CD4-positive, alpha-beta memory T cell (primary cell): Measurements from ENCODE around the gene LYRM4. TPM values are rescaled to one million over a fixed set of nuclear protein-coding genes. Genes with fewer than 3 reads are reported as not detected.

ENCODE experiments used
- CTCF ChIA-PET: fragments of 350-600 bp; sonication (Branson Sonifier 250); formaldehyde crosslinking; loops from one replicate; lab custom pipeline; 2021; ENCODE audit warnings: inconsistent platforms; ENCODE audit not compliant: partially characterized antibody; lab: Charles Lee
- POLR2A ChIA-PET: fragments of 350-600 bp; sonication (Branson Sonifier 250); formaldehyde crosslinking; loops from one replicate; lab custom pipeline; 2021; ENCODE audit not compliant: partially characterized antibody; lab: Charles Lee
- DNase-seq, 5 donors: peaks; one replicate each; pipeline versions ENCODE4 v3.0.0 to v3.0.0-alpha.2; 2020 to 2022; ENCODE audit warnings: mixed read lengths in 1 of 5
- H3K27ac ChIP-seq: one replicate; pipeline ENCODE4 v1.7.0; 2013; ENCODE audit warnings: low read depth, low read length
- H3K27me3 ChIP-seq: 2 replicates; pipeline ENCODE4 v1.7.0; 2013; ENCODE audit warnings: mild to moderate bottlenecking, low read length, moderate library complexity; ENCODE audit not compliant: insufficient read depth
- H3K36me3 ChIP-seq: 2 replicates; pipeline ENCODE4 v1.7.0; 2013; ENCODE audit warnings: mild to moderate bottlenecking, low read length, moderate library complexity; ENCODE audit not compliant: insufficient read depth
- H3K4me1 ChIP-seq: 2 replicates; pipeline ENCODE4 v1.7.0; 2013; ENCODE audit warnings: mild to moderate bottlenecking, low read length, moderate library complexity; ENCODE audit not compliant: insufficient read depth
- H3K4me3 ChIP-seq, 2 donors: one replicate each; pipeline ENCODE4 v1.7.0; 2013; ENCODE audit warnings: low read length in 2 of 2, mild to moderate bottlenecking in 1 of 2
- H3K9me3 ChIP-seq, 2 donors: one replicate each; pipeline ENCODE4 v1.7.0; 2013; ENCODE audit warnings: low read length in 2 of 2, control low read depth in 1 of 2; ENCODE audit not compliant: control insufficient read depth in 1 of 2
- H3K27ac Mint-ChIP-seq, 7 donors: one replicate each; pipeline ENCODE4 v1.8.0; 2020 to 2021; ENCODE audit warnings: mixed read lengths in 7 of 7, mild to moderate bottlenecking in 6 of 7, inconsistent platforms in 3 of 7, moderate library complexity in 3 of 7
- H3K27me3 Mint-ChIP-seq, 2 donors: one replicate each; pipeline ENCODE4 v1.8.0; 2020 to 2021; ENCODE audit warnings: mixed read lengths in 2 of 2
- H3K36me3 Mint-ChIP-seq, 2 donors: one replicate each; pipeline ENCODE4 v1.8.0; 2020 to 2021; ENCODE audit warnings: mixed read lengths in 2 of 2, inconsistent platforms in 1 of 2, mild to moderate bottlenecking in 1 of 2
- H3K4me1 Mint-ChIP-seq, 4 donors: one replicate each; pipeline ENCODE4 v1.8.0; 2020 to 2021; ENCODE audit warnings: mixed read lengths in 4 of 4, mild to moderate bottlenecking in 1 of 4
- H3K4me3 Mint-ChIP-seq, 8 donors: one replicate each; pipeline ENCODE4 v1.8.0; 2020 to 2021; ENCODE audit warnings: mixed read lengths in 8 of 8, mild to moderate bottlenecking in 7 of 8, moderate library complexity in 6 of 8, inconsistent platforms in 3 of 8
- H3K9me3 Mint-ChIP-seq, 8 donors: one replicate each; pipeline ENCODE4 v1.8.0; 2020 to 2021; ENCODE audit warnings: mixed read lengths in 8 of 8, mild to moderate bottlenecking in 5 of 8, inconsistent platforms in 3 of 8, moderate library complexity in 1 of 8
- intact Hi-C: fragments of 100-400 bp; cut with micrococcal nuclease; formaldehyde crosslinking; loops from one replicate; pipeline ENCODE4 v1.15.1; 2023
- polyA plus RNA-seq, 2 donors: library from polyadenylated mRNA; unstranded; fragments of 300-500 nt; fragmentation: Illumina TruSeq; gene quantifications; one replicate each; pipeline ENCODE4 v1.2.3, GENCODE V29; 2021
- total RNA-seq, 2 experiments: library from RNA; stranded (reverse); gene quantifications; one replicate each; pipeline ENCODE4 v1.2.3, GENCODE V29; 2021

Gene LYRM4
- total and polyA plus RNA-seq, 4 experiments from 2014 or later = 10.6 to 26.4 (median 15.2) TPM

GRCh38 chr6:5152460-5152859 lies 108.3 kb downstream of the LYRM4 start:
- Mint-ChIP-seq H3K27me3 (no peaks in the 10 kb centered on the region), H3K4me3 (no peak overlapping the region), H3K9me3 (no peaks in the 10 kb centered on the region), H3K36me3 (no peaks in the 10 kb centered on the region), H3K4me1 (peaks cover 0 to 1% (median 0%) of the 10 kb centered on the region in 4 donors), H3K27ac (peak overlapping the region in 1 of 7 donors; percentile 42)
- intact Hi-C loops = no loop called here
- Histone ChIP-seq H3K27ac (no peak overlapping the region), H3K9me3 (no peaks in the 10 kb centered on the region), H3K27me3 (no peaks in the 10 kb centered on the region), H3K4me3 (no peak overlapping the region), H3K36me3 (no peaks in the 10 kb centered on the region), H3K4me1 (no peaks in the 10 kb centered on the region)
- ChIA-PET POLR2A (no interaction called here), CTCF (interaction anchor here (1.4 to 1.6 kb wide), 2 partner anchors 9 to 150 kb away, joined by 4 to 10 read pairs; no protein-coding TSS in a partner anchor)
- no peak for DNase-seq

DNA sequence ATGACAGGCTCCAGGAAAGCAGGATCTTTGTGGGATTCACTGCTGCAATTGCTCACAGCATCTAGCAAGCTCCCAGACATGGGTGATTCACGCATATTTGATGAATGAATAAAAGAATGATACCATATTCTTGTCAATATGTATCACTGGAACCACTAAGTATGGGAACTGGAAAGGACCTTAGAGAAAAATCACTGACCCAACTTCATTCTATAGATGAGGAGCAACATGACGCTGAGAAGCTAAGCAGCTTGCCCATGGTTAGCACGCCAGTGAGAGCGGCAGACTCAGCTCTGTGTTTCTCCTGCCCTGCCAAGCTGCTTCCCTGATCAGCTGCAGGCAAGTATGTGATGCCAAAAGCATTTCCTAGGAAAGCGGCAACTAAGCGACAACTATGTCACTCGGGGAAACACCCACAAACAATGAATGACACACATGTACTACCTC lies 108.8 kb downstream of the LYRM4 start:
- Histone ChIP-seq H3K36me3 (no peaks in the 10 kb centered on the region), H3K27me3 (no peaks in the 10 kb centered on the region), H3K4me3 (no peak overlapping the region), H3K9me3 (no peaks in the 10 kb centered on the region), H3K4me1 (no peaks in the 10 kb centered on the region), H3K27ac (no peak overlapping the region)
- Mint-ChIP-seq H3K27me3 (no peaks in the 10 kb centered on the region), H3K27ac (peak overlapping the region in 2 of 7 donors; percentile 45 to 47), H3K4me1 (peaks cover 0 to 1% (median 0%) of the 10 kb centered on the region in 4 donors), H3K36me3 (no peaks in the 10 kb centered on the region), H3K9me3 (no peaks in the 10 kb centered on the region), H3K4me3 (no peak overlapping the region)
- ChIA-PET CTCF (interaction anchor here (1.4 to 1.6 kb wide), 2 partner anchors 8 to 151 kb away, joined by 4 to 10 read pairs; no protein-coding TSS in a partner anchor), POLR2A (no interaction called here)
- no peak for DNase-seq
- intact Hi-C loops = no loop called here

- CTCF ChIA-PET = interaction anchor here (1.4 to 1.6 kb wide), 2 partner anchors 8 to 151 kb away, joined by 4 to 10 read pairs; no protein-coding TSS in a partner anchor
- H3K27ac Mint-ChIP-seq = peak overlapping the region in 2 of 7 donors; percentile 36 to 47
These were observed 109.3 kb downstream of the LYRM4 start for GRCh38 chr6:5151360-5151954.

DNA sequence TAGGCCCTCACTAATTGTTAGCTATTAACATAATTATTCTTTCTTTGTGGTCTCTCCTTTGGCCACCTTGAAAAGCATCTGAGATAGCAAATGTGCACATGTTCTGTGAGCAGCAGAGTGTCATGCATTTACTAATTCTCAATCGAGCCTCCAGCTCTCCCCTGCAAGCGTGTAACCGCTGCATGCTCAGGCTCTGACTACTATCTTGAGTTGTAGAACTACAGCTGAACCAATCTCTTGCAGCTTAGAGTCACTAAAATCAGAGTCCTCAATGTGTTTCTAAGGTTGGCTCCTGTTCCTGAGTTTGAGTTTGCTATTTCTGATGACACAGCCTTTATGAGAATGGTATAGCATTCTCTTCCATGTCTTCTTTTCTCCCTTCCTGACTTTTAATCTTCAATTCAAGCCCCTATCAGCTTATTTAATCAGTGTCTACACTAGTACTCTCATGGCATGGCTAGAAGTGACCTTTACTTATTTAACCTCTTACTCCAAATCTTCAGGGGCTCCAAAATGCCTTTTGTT lies 110.1 kb downstream of the LYRM4 start:
- Mint-ChIP-seq H3K27me3 (no peaks in the 10 kb centered on the region), H3K4me1 (peaks cover 0 to 1% (median 0%) of the 10 kb centered on the region in 4 donors), H3K9me3 (no peaks in the 10 kb centered on the region), H3K4me3 (no peak overlapping the region), H3K36me3 (no peaks in the 10 kb centered on the region), H3K27ac (no peak overlapping the region)
- Histone ChIP-seq H3K27me3 (no peaks in the 10 kb centered on the region), H3K4me1 (no peaks in the 10 kb centered on the region), H3K36me3 (no peaks in the 10 kb centered on the region), H3K27ac (no peak overlapping the region), H3K4me3 (no peak overlapping the region), H3K9me3 (no peaks in the 10 kb centered on the region)
- POLR2A ChIA-PET = no interaction called here
- CTCF ChIA-PET = interaction anchor here (1.1 kb wide), 1 partner anchor 9 kb away, joined by 4 read pairs; no protein-coding TSS in a partner anchor
- intact Hi-C loops = no loop called here
- no peak for DNase-seq

More at GRCh38 chr6:5151360-5151954, 109.3 kb downstream of the LYRM4 start:
- Histone ChIP-seq H3K27ac (no peak overlapping the region), H3K4me3 (no peak overlapping the region), H3K27me3 (no peaks in the 10 kb centered on the region), H3K9me3 (no peaks in the 10 kb centered on the region), H3K36me3 (no peaks in the 10 kb centered on the region), H3K4me1 (no peaks in the 10 kb centered on the region)
- H3K36me3 Mint-ChIP-seq = no peaks in the 10 kb centered on the region
- H3K4me3 Mint-ChIP-seq = no peak overlapping the region
- H3K27me3 Mint-ChIP-seq = no peaks in the 10 kb centered on the region
- DNase-seq = no peak
- no peaks in the 10 kb centered on the region for H3K9me3 Mint-ChIP-seq
- POLR2A ChIA-PET = no interaction called here
- peaks cover 0 to 1% (median 0%) of the 10 kb centered on the region in 4 donors for H3K4me1 Mint-ChIP-seq
- intact Hi-C loops = no loop called here

GRCh38 chr6:5149891-5150290 lies 110.9 kb downstream of the LYRM4 start:
- Histone ChIP-seq H3K4me1 (no peaks in the 10 kb centered on the region), H3K27me3 (no peaks in the 10 kb centered on the region), H3K36me3 (no peaks in the 10 kb centered on the region), H3K9me3 (no peaks in the 10 kb centered on the region), H3K4me3 (no peak overlapping the region), H3K27ac (no peak overlapping the region)
- intact Hi-C loops = no loop called here
- no peaks in the 10 kb centered on the region for H3K36me3 Mint-ChIP-seq
- peaks cover 0 to 1% (median 0%) of the 10 kb centered on the region in 4 donors for H3K4me1 Mint-ChIP-seq
- no peaks in the 10 kb centered on the region for H3K27me3 Mint-ChIP-seq
- DNase-seq = no peak
- ChIA-PET CTCF (interaction anchor here (1.1 to 11.7 kb wide), 2 partner anchors 9 to 152 kb away, joined by 4 to 259 read pairs; no protein-coding TSS in a partner anchor), POLR2A (no interaction called here)
- H3K9me3 Mint-ChIP-seq = no peaks in the 10 kb centered on the region
- no peak overlapping the region for H3K4me3 Mint-ChIP-seq
- H3K27ac Mint-ChIP-seq = no peak overlapping the region

GRCh38 chr6:5149159-5149704 lies 111.5 kb downstream of the LYRM4 start:
- Mint-ChIP-seq H3K9me3 (no peaks in the 10 kb centered on the region), H3K27ac (peak overlapping the region in 1 of 7 donors; percentile 7), H3K4me3 (no peak overlapping the region), H3K36me3 (no peaks in the 10 kb centered on the region), H3K4me1 (peaks cover 0 to 1% (median 0%) of the 10 kb centered on the region in 4 donors), H3K27me3 (no peaks in the 10 kb centered on the region)
- no peak overlapping the region for H3K4me3 ChIP-seq
- intact Hi-C loops = no loop called here
- no peak for DNase-seq
- H3K9me3 ChIP-seq = no peaks in the 10 kb centered on the region
- no peak overlapping the region for H3K27ac ChIP-seq
- H3K27me3 ChIP-seq = no peaks in the 10 kb centered on the region
- POLR2A ChIA-PET = no interaction called here
- no peaks in the 10 kb centered on the region for H3K36me3 ChIP-seq
- CTCF ChIA-PET = interaction anchor here (1.4 to 11.7 kb wide), 3 partner anchors 10 to 1398 kb away, joined by 4 to 259 read pairs (median 13); no protein-coding TSS in a partner anchor
- no peaks in the 10 kb centered on the region for H3K4me1 ChIP-seq

GRCh38 chr6:5146398-5146797 lies 114.4 kb downstream of the LYRM4 start:
- Mint-ChIP-seq H3K27me3 (no peaks in the 10 kb centered on the region), H3K36me3 (no peaks in the 10 kb centered on the region), H3K9me3 (no peaks in the 10 kb centered on the region), H3K27ac (peak overlapping the region in 2 of 7 donors; percentile 8 to 31), H3K4me3 (no peak overlapping the region), H3K4me1 (peaks cover 0 to 3% (median 0%) of the 10 kb centered on the region in 4 donors)
- DNase-seq = no peak
- Histone ChIP-seq H3K36me3 (no peaks in the 10 kb centered on the region), H3K27ac (no peak overlapping the region), H3K4me3 (no peak overlapping the region), H3K9me3 (no peaks in the 10 kb centered on the region), H3K27me3 (no peaks in the 10 kb centered on the region), H3K4me1 (no peaks in the 10 kb centered on the region)
- POLR2A ChIA-PET = no interaction called here
- intact Hi-C loops = no loop called here
- CTCF ChIA-PET = interaction anchor here (1.2 to 11.7 kb wide), 4 partner anchors 18 to 1401 kb away, joined by 3 to 259 read pairs (median 9); no protein-coding TSS in a partner anchor
